ENCODE results near the gene VASP. TPM values are rescaled to one million over a fixed set of nuclear protein-coding genes. Genes with fewer than 3 reads are reported as not detected.

Gene VASP
- total and polyA plus RNA-seq, 2 of the 13 experiments (the other 11 are each of a cell fraction or from before 2014, with no cell fraction given), result 41.8 to 67.1 TPM

GRCh38 chr19:45469132-45469944 lies 37.9 kb upstream of the VASP start (continued):
- peak; percentile 52; the same call in 1 of the 2 replicates for TF ChIP-seq MYC (CRISPR knock-in tag; IDR thresholded peaks at IDR 0.05; ENCODE audit: borderline replicate concordance)
- TF ChIP-seq, protein P1, sequence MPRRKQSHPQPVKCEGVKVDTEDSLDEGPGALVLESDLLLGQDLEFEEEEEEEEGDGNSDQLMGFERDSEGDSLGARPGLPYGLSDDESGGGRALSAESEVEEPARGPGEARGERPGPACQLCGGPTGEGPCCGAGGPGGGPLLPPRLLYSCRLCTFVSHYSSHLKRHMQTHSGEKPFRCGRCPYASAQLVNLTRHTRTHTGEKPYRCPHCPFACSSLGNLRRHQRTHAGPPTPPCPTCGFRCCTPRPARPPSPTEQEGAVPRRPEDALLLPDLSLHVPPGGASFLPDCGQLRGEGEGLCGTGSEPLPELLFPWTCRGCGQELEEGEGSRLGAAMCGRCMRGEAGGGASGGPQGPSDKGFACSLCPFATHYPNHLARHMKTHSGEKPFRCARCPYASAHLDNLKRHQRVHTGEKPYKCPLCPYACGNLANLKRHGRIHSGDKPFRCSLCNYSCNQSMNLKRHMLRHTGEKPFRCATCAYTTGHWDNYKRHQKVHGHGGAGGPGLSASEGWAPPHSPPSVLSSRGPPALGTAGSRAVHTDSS (CRISPR knock-in tag; conservative IDR thresholded peaks at IDR 0.05), result no peak
- TF ChIP-seq JUND (CRISPR knock-in tag; IDR thresholded peaks at IDR 0.05), result no peak
- no peak for TF ChIP-seq XBP1 (CRISPR knock-in tag; IDR thresholded peaks at IDR 0.05)
- TF ChIP-seq, protein P2, sequence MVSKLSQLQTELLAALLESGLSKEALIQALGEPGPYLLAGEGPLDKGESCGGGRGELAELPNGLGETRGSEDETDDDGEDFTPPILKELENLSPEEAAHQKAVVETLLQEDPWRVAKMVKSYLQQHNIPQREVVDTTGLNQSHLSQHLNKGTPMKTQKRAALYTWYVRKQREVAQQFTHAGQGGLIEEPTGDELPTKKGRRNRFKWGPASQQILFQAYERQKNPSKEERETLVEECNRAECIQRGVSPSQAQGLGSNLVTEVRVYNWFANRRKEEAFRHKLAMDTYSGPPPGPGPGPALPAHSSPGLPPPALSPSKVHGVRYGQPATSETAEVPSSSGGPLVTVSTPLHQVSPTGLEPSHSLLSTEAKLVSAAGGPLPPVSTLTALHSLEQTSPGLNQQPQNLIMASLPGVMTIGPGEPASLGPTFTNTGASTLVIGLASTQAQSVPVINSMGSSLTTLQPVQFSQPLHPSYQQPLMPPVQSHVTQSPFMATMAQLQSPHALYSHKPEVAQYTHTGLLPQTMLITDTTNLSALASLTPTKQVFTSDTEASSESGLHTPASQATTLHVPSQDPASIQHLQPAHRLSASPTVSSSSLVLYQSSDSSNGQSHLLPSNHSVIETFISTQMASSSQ (IDR thresholded peaks at IDR 0.05; ENCODE audit: low read depth), result no peak
- TF ChIP-seq, protein P2 (CRISPR knock-in tag; IDR thresholded peaks at IDR 0.05; ENCODE audit: borderline replicate concordance), result peak; percentile 35; the same call in 1 of the 2 replicates
- TF ChIP-seq ERF (CRISPR knock-in tag; IDR thresholded peaks at IDR 0.05), result no peak; the same call in 1 of the 2 replicates
- peak; percentile 71 for TF ChIP-seq MEF2D (CRISPR knock-in tag; IDR thresholded peaks at IDR 0.05)
- no peak for TF ChIP-seq ZFP36L2 (CRISPR knock-in tag; IDR thresholded peaks at IDR 0.05)
- no peak; the same call in 1 of the 2 replicates for TF ChIP-seq ATF7-NPFF (CRISPR knock-in tag; IDR thresholded peaks at IDR 0.05; ENCODE audit: low read depth)
- no peak for TF ChIP-seq NFE2L2 (IDR thresholded peaks at IDR 0.05; ENCODE audit: low read length)
- peak; percentile 44; the same call in 1 of the 2 replicates for TF ChIP-seq ZFX (CRISPR knock-in tag; IDR thresholded peaks at IDR 0.05; ENCODE audit: low read depth)
- TF ChIP-seq ZNF282 (IDR thresholded peaks at IDR 0.05; ENCODE audit: partially characterized antibody), result no peak
- no peak for TF ChIP-seq ATAD3A (CRISPR knock-in tag; IDR thresholded peaks at IDR 0.05)
- peak; percentile 60 for TF ChIP-seq TFDP1 (CRISPR knock-in tag; IDR thresholded peaks at IDR 0.05; ENCODE audit: borderline replicate concordance)
- peak; percentile 46; the same call in 1 of the 2 replicates for TF ChIP-seq ZNF143 (CRISPR knock-in tag; IDR thresholded peaks at IDR 0.05)
- no peak for TF ChIP-seq ZIK1 (CRISPR knock-in tag; IDR thresholded peaks at IDR 0.05; ENCODE audit: borderline replicate concordance, low read depth)
- TF ChIP-seq ZNF569 (CRISPR knock-in tag; IDR thresholded peaks at IDR 0.05; ENCODE audit: borderline replicate concordance), result no peak
- TF ChIP-seq YEATS2 (CRISPR knock-in tag; IDR thresholded peaks at IDR 0.05; ENCODE audit: borderline replicate concordance), result peak; percentile 91; the same call in 1 of the 2 replicates
- no peak for TF ChIP-seq TAF15 (IDR thresholded peaks at IDR 0.05; ENCODE audit: low read depth, low read length, poor library complexity, severe bottlenecking)
- TF ChIP-seq KDM2A (CRISPR knock-in tag; IDR thresholded peaks at IDR 0.05; ENCODE audit: borderline replicate concordance, low read depth), result peak; percentile 65
- TF ChIP-seq ZBTB20 (CRISPR knock-in tag; IDR thresholded peaks at IDR 0.05; ENCODE audit: borderline replicate concordance, low read depth), result no peak
- TF ChIP-seq ZNF782 (CRISPR knock-in tag; IDR thresholded peaks at IDR 0.05; ENCODE audit: borderline replicate concordance), result no peak
- peak; percentile 74 for TF ChIP-seq RBFOX2 (IDR thresholded peaks at IDR 0.05; ENCODE audit: low read depth, low read length)
